K562 (cell line): ENCODE results near the gene SAMD11. TPM values are rescaled to one million over a fixed set of nuclear protein-coding genes. Genes with fewer than 3 reads are reported as not detected.
A peak's percentile ranks its signal among the peaks of the same experiment; 100 is the strongest.

Source experiments
- ATAC-seq: fragments of 200-7000 bp; cut with Tn5 transposase; 3 replicates; pipeline ENCODE4 v1.9.1; 2020; ENCODE audit warnings: moderate library complexity
- BruUV-seq: library from RNA; stranded (reverse); fragments of 400-500 nt; replicated peaks from 2 replicates; lab custom pipeline; 2021; lab: Mats Ljungman, UMichigan
- CTCF ChIA-PET: fragments of 300-600 bp; formaldehyde crosslinking; extraction: SDS; loops from one replicate; lab custom pipeline; 2021; ENCODE audit warnings: low intra/inter-chr PET ratio; lab: Yijun Ruan, JAX
- POLR2A ChIA-PET: fragments of 300-600, 350-650 bp; sonication (Branson Sonifier 250); formaldehyde crosslinking; extraction: SDS; loops from one replicate; lab custom pipeline; 2021; ENCODE audit warnings: antibody characterized with exemption, inconsistent platforms; lab: Yijun Ruan, JAX
- DNase-seq, 4 experiments: peaks; one replicate each; pipeline versions ENCODE4 v3.0.0 to v3.0.0-alpha.2; 2011 to 2018; ENCODE audit warnings: low spot score in 3 of 4, mixed read lengths in 3 of 4; ENCODE audit errors: extremely low read depth in 1 of 4
- FAIRE-seq: peaks from 2 replicates; lab custom pipeline; 2011; peaks lifted over from hg19 to GRCh38; lab: Jason Lieb, UNC
- H2AFZ ChIP-seq: 2 replicates; pipeline ENCODE4 v1.6.0; 2011; ENCODE audit warnings: low read depth, low read length, control low read depth, inconsistent platforms
- H3K27ac ChIP-seq: fragments of 200-600 bp; 3 replicates; pipeline ENCODE4 v1.8.0; 2011; ENCODE audit warnings: low read depth, mild to moderate bottlenecking, control low read depth, inconsistent platforms, low read length, moderate library complexity, mixed read lengths; ENCODE audit errors: extremely low read depth
- H3K27me3 ChIP-seq, 2 experiments: fragments of 300-600 bp in 1 of 2; 2 replicates in 1 of 2; 3 replicates in 1 of 2; pipeline versions ENCODE4 v1.6.0 to v1.8.0; 2011; ENCODE audit warnings: inconsistent platforms in 2 of 2, low read length in 2 of 2, mild to moderate bottlenecking in 1 of 2, mixed read lengths in 1 of 2, moderate library complexity in 1 of 2; ENCODE audit not compliant: control insufficient read depth in 2 of 2, insufficient read depth in 2 of 2
- H3K36me3 ChIP-seq: fragments of 300-600 bp; 3 replicates; pipeline ENCODE4 v1.8.0; 2011; ENCODE audit warnings: mild to moderate bottlenecking, low read length, inconsistent platforms; ENCODE audit not compliant: control insufficient read depth, insufficient read depth
- H3K4me1 ChIP-seq, 2 experiments: fragments of 200-600 bp in 1 of 2; replicated peaks in 1 of 2; 2 replicates in 1 of 2; 3 replicates in 1 of 2; pipeline versions ENCODE4 v1.5.1 to v1.8.0; 2011; ENCODE audit warnings: inconsistent platforms in 2 of 2, low read length in 2 of 2, mild to moderate bottlenecking in 1 of 2, mixed read lengths in 1 of 2, moderate library complexity in 1 of 2; ENCODE audit not compliant: control insufficient read depth in 2 of 2, insufficient read depth in 2 of 2
- H3K4me2 ChIP-seq: 2 replicates; pipeline ENCODE4 v1.6.1; 2011; ENCODE audit warnings: low read length, control low read depth, inconsistent platforms, mixed read lengths; ENCODE audit not compliant: insufficient read depth
- H3K4me3 ChIP-seq: fragments of 200-600 bp; sonication (generic), shearing (Covaris generic); 2 replicates; pipeline ENCODE4 v1.5.1; 2016; ENCODE audit warnings: control low read depth, inconsistent platforms
- H3K79me2 ChIP-seq: fragments of 200-600 bp; 3 replicates; pipeline ENCODE4 v1.8.0; 2011; ENCODE audit warnings: low read length, inconsistent platforms; ENCODE audit not compliant: control insufficient read depth, insufficient read depth
- H3K9ac ChIP-seq, 2 experiments: 2 replicates each; pipeline versions ENCODE4 v1.6.0 to v1.6.1; 2011; ENCODE audit warnings: low read depth in 2 of 2, low read length in 2 of 2, control low read depth in 1 of 2, inconsistent platforms in 1 of 2, mild to moderate bottlenecking in 1 of 2, mixed read lengths in 1 of 2; ENCODE audit not compliant: insufficient read depth in 1 of 2
- H3K9me1 ChIP-seq: one replicate; pipeline ENCODE4 v1.6.0; 2011; ENCODE audit warnings: inconsistent platforms, mild to moderate bottlenecking, low read length, moderate library complexity; ENCODE audit not compliant: control insufficient read depth, insufficient read depth
- H3K9me3 ChIP-seq: replicated peaks from 2 replicates; pipeline ENCODE4 v1.5.1; 2011; ENCODE audit warnings: low read depth, low read length, inconsistent platforms; ENCODE audit not compliant: control insufficient read depth, insufficient read depth
- H4K20me1 ChIP-seq: replicated peaks from 2 replicates; pipeline ENCODE4 v1.6.1; 2011; ENCODE audit warnings: low read length, inconsistent platforms, mixed read lengths; ENCODE audit not compliant: control insufficient read depth, insufficient read depth
- BCOR ChIP-seq: fragments of 450-650 bp; IDR thresholded peaks from 2 replicates; pipeline ENCODE4 v1.6.1; 2016
- E2F6 ChIP-seq, 2 experiments: IDR thresholded peaks; 2 replicates each; pipeline ENCODE4 v1.6.1; 2011; ENCODE audit warnings: borderline replicate concordance in 1 of 2, control low read depth in 1 of 2, low read depth in 1 of 2, low read length in 1 of 2, mild to moderate bottlenecking in 1 of 2, mixed read lengths in 1 of 2, moderate library complexity in 1 of 2; ENCODE audit not compliant: insufficient read depth in 1 of 2, insufficient read length in 1 of 2, poor library complexity in 1 of 2, severe bottlenecking in 1 of 2; ENCODE audit errors: extremely low read depth in 1 of 2
- HDGF ChIP-seq: fragments of 450-650 bp; IDR thresholded peaks from 2 replicates; pipeline ENCODE4 v1.6.1; 2016
- KAT2B ChIP-seq: IDR thresholded peaks from one replicate; pipeline ENCODE4 v1.6.1; 2012; ENCODE audit warnings: low read depth, mild to moderate bottlenecking, control low read depth, inconsistent platforms, low read length, moderate library complexity
- KDM1A ChIP-seq, 2 experiments: fragments of 450-650 bp; IDR thresholded peaks; 2 replicates each; pipeline ENCODE4 v1.6.1; 2016; ENCODE audit warnings: mild to moderate bottlenecking in 2 of 2
- MAFG ChIP-seq: fragments of 450-650 bp; conservative IDR thresholded peaks from 2 replicates; pipeline ENCODE4 v1.6.1; 2016; ENCODE audit warnings: missing genetic modification characterization, missing compliant biosample characterization
- MTF1 ChIP-seq: fragments of 250-450 bp; sonication (Bioruptor Pico); IDR thresholded peaks from 2 replicates; pipeline ENCODE4 v1.9.0; 2021; ENCODE audit warnings: moderate library complexity, mild to moderate bottlenecking, inconsistent platforms, borderline replicate concordance
- NONO ChIP-seq, 2 experiments: fragments of 200-400 bp in 1 of 2; fragments of 450-650 bp in 1 of 2; formaldehyde crosslinking in 1 of 2; IDR thresholded peaks; 2 replicates each; pipeline ENCODE4 v1.6.1; 2017; ENCODE audit warnings: low read depth in 2 of 2, mild to moderate bottlenecking in 2 of 2, moderate library complexity in 2 of 2, low read length in 1 of 2
- SPI1 ChIP-seq: IDR thresholded peaks from 2 replicates; pipeline ENCODE4 v1.6.1; 2011; ENCODE audit warnings: low read depth, low read length, control low read depth, borderline replicate concordance
- ZKSCAN1 ChIP-seq: fragments of 150-350 bp; IDR thresholded peaks from 2 replicates; pipeline ENCODE4 v1.6.1; 2016; ENCODE audit warnings: low read depth, low read length
- ZNF174 ChIP-seq: fragments of 250-450 bp; sonication (Bioruptor Pico); IDR thresholded peaks from 2 replicates; pipeline ENCODE4 v1.4.0; 2020; ENCODE audit warnings: mild to moderate bottlenecking
- ZNF184 ChIP-seq: sonication (generic); formaldehyde crosslinking; IDR thresholded peaks from 2 replicates; pipeline ENCODE4 v1.5.0; 2020; ENCODE audit warnings: missing genetic modification reagents
- ZNF212 ChIP-seq: fragments of 450-650 bp; formaldehyde crosslinking; IDR thresholded peaks from 2 replicates; pipeline ENCODE4 v1.4.0; 2020; ENCODE audit warnings: mild to moderate bottlenecking
- ZNF41 ChIP-seq: fragments of 250-450 bp; sonication (Bioruptor Pico); conservative IDR thresholded peaks from 2 replicates; pipeline ENCODE4 v1.4.0; 2020; ENCODE audit warnings: mild to moderate bottlenecking
- ZNF445 ChIP-seq: fragments of 250-450 bp; sonication (Bioruptor Pico); IDR thresholded peaks from 2 replicates; pipeline ENCODE4 v1.4.0; 2020; ENCODE audit warnings: low read depth, mild to moderate bottlenecking, moderate library complexity
- WGBS: fragments of 100-300 bp; shearing (Covaris generic); methylation state at CpG from one replicate; pipeline ENCODE4 v1.1.6; 2016; ENCODE audit warnings: low coverage, mixed read lengths; ENCODE audit not compliant: insufficient coverage; ENCODE audit errors: missing lambda C conversion rate; 5-methylcytosine and 5-hydroxymethylcytosine counted together
- in situ Hi-C: fragments of 300-500 bp; cut with MboI; formaldehyde crosslinking; loops from 4 replicates; pipeline ENCODE4 v1.15.0; 2018; ENCODE audit warnings: inconsistent platforms, mixed read lengths
- intact Hi-C: fragments of 100-400 bp; cut with micrococcal nuclease; formaldehyde crosslinking; loops from 2 replicates; pipeline ENCODE4 v1.14.2; 2022
- polyA plus RNA-seq, 8 experiments: library from polyadenylated mRNA; depleted of rRNA in 4 of 8; stranded (reverse) in 5 of 8; unstranded in 3 of 8; fragments of >200 nt; fragmentation: Nextera tagmentation in 2 of 8; fragmentation: Illumina TruSeq in 1 of 8; extraction: Ambion mirVana in 2 of 8; extraction: Trizol in 1 of 8; gene quantifications; 2 replicates each; pipeline versions ENCODE4 v1.2.1 to v1.2.3, GENCODE V29; 2011 to 2014; ENCODE audit warnings: inconsistent platforms in 1 of 8, missing spikeins in 1 of 8
- total RNA-seq, 7 experiments: library from RNA; depleted of rRNA in 6 of 7; stranded (reverse); fragments of >200 nt in 6 of 7; fragmentation: Illumina TruSeq in 2 of 7; extraction: Trizol in 2 of 7; gene quantifications; 2 replicates each; pipeline versions ENCODE4 v1.2.1 to v1.2.3, GENCODE V29; 2011 to 2021; ENCODE audit warnings: low replicate concordance in 1 of 7

The SAMD11 gene
- total and polyA plus RNA-seq, 9 of the 15 experiments (the other 6 are each of a cell fraction or from before 2014, with no cell fraction given): 0.07 to 0.82 (median 0.11) TPM; not detected in 2

DNA sequence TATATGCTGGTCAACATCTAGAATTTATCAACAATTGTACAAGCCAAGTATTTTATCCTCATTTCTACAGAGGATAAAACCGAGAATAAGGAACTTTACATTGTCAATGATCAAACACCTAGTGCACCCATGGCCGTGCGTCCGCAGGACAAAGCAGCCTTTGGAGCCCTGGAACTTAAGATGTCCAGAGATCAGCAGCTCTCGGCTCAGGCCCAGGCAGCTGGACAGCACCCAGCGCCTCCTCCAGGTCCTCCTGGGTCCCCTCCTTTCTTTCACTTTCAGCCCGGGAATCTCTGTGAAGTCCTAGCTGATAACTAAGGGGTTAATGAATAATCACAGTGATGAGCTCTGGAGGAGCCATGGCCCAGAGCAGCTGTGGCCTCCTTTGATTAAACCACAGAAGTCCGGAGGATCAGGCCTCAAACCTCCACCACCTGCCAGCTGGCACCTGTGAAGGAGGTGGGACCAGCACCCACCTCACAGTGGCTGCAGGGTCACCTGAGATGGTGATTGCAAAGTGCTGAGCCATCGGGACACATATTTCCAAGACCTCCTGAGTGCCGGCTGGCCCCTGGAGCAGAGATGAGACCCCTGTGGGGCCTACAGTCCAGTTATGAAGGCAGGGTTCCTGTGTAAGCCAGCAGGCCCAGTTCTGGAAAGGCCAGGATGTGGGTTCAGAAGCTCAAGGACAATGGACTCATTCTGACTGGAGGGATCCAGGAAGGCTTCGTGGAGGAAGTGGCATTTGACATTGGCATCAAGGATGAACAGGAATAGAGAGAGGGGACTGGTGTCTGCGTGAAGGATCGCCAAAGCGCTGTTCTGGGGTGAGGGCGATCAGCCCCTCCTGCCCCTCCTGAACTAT, 11.6 kb upstream of the SAMD11 start:
- no peaks in the 10 kb centered on the region for H3K79me2 ChIP-seq
- H3K9me1 ChIP-seq: no peaks in the 10 kb centered on the region
- in situ Hi-C loops (no loop called here), intact Hi-C loops (no loop called here)
- no peak overlapping the region for H3K27ac ChIP-seq
- no peak overlapping the region for H3K4me2 ChIP-seq
- no peak overlapping the region for H3K4me3 ChIP-seq
- 33% methylated on average over 15 of the region's 15 CpGs for WGBS
- H4K20me1 ChIP-seq: peaks cover 15% of the 10 kb centered on the region; the same call in 1 of the 2 replicates
- peaks cover 15 to 38% of the 10 kb centered on the region in 2 experiments; a peak in 4 of 5 replicates for H3K27me3 ChIP-seq
- no peak for DNase-seq
- no peaks in the 10 kb centered on the region for H3K9me3 ChIP-seq
- H2AFZ ChIP-seq: no peak overlapping the region
- H3K9ac ChIP-seq: no peak overlapping the region
- H3K4me1 ChIP-seq: peaks cover 8 to 60% of the 10 kb centered on the region in 2 experiments
- ChIA-PET CTCF (no interaction called here), POLR2A (interaction anchor here (0.6 to 1.6 kb wide), 5 partner anchors 9 to 30 kb away, joined by 3 to 5 read pairs (median 4); no protein-coding TSS in a partner anchor)
- no peak for ATAC-seq
- no peaks in the 10 kb centered on the region for H3K36me3 ChIP-seq
- FAIRE-seq: peak; percentile 60
- no TSS peak for BruUV-seq
- TF ChIP-seq SPI1: no peak
- no peak for TF ChIP-seq ZNF212 (CRISPR knock-in tag)
- TF ChIP-seq ZKSCAN1: no peak
- no peak for TF ChIP-seq ZNF445 (CRISPR knock-in tag)
- no peak for TF ChIP-seq ZNF41 (CRISPR knock-in tag)
- TF ChIP-seq NONO (IDR thresholded peaks at IDR 0.05; ENCODE audit: low read depth in 2 of 2, low read length in 1 of 2): no peak
- TF ChIP-seq KDM1A (IDR thresholded peaks at IDR 0.05): 0 out of 4 replicates have a peak, but pooled peaks of 1 of the 2 experiments have one; percentile 34
- TF ChIP-seq ZNF184 (CRISPR knock-in tag): no peak
- TF ChIP-seq HDGF: no peak
- TF ChIP-seq KAT2B: no peak
- TF ChIP-seq BCOR: peak; percentile 52; the same call in 1 of the 2 replicates
- no peak for TF ChIP-seq ZNF174 (CRISPR knock-in tag)
- TF ChIP-seq E2F6 (IDR thresholded peaks at IDR 0.05; ENCODE audit: borderline replicate concordance in 1 of 2, extremely low read depth in 1 of 2, insufficient read depth in 1 of 2, insufficient read length in 1 of 2, low read depth in 1 of 2, low read length in 1 of 2, poor library complexity in 1 of 2, severe bottlenecking in 1 of 2): no peak
- no peak for TF ChIP-seq MAFG (tag)
- no peak for TF ChIP-seq MTF1 (CRISPR knock-in tag)
